ENCODE measurements around the gene AP1G2. TPM values are rescaled to one million over a fixed set of nuclear protein-coding genes. Genes with fewer than 3 reads are reported as not detected.
"Not testable (repeated sequence)": the region's sequence is repeated elsewhere in the genome, so short reads cannot be mapped to it uniquely, and the experiment has no call there.

The AP1G2 gene
- total RNA-seq, 1 donor from 2014 or later: 40.5 TPM

DNA sequence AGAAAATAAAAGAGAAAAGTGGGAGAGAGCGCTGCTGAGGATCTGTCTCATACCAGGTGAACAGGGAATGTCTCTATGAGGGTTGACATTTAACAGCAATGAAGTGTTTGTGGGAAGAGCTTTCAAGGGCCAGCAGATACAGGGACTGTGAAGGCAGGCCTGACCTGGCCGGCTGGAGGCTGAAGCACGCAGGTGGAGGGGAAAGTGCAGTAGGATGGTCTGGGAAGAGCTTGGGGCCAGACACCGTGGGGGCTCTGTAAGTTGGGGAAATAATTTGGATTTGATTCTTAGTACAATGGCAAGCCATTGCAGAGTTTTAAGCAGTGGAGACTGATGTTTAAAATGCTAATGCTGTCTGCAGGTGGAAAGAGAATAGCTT, 44.8 kb upstream of the AP1G2 start:
- Histone ChIP-seq H3K36me3 (ENCODE audit: control insufficient read depth, insufficient read depth, low read length) (no peaks in the 10 kb centered on the region), H3K4me3 (ENCODE audit: low read depth, low read length) (no peak overlapping the region), H3K27me3 (ENCODE audit: control insufficient read depth, insufficient read depth, low read length) (peaks cover 3% of the 10 kb centered on the region)
- no peak for FAIRE-seq
- no peak for DNase-seq (ENCODE audit: low read depth)
- TF ChIP-seq, protein P1, sequence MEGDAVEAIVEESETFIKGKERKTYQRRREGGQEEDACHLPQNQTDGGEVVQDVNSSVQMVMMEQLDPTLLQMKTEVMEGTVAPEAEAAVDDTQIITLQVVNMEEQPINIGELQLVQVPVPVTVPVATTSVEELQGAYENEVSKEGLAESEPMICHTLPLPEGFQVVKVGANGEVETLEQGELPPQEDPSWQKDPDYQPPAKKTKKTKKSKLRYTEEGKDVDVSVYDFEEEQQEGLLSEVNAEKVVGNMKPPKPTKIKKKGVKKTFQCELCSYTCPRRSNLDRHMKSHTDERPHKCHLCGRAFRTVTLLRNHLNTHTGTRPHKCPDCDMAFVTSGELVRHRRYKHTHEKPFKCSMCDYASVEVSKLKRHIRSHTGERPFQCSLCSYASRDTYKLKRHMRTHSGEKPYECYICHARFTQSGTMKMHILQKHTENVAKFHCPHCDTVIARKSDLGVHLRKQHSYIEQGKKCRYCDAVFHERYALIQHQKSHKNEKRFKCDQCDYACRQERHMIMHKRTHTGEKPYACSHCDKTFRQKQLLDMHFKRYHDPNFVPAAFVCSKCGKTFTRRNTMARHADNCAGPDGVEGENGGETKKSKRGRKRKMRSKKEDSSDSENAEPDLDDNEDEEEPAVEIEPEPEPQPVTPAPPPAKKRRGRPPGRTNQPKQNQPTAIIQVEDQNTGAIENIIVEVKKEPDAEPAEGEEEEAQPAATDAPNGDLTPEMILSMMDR (IDR thresholded peaks at IDR 0.05; ENCODE audit: insufficient read depth, low read length, severe bottlenecking): no peak

DNA sequence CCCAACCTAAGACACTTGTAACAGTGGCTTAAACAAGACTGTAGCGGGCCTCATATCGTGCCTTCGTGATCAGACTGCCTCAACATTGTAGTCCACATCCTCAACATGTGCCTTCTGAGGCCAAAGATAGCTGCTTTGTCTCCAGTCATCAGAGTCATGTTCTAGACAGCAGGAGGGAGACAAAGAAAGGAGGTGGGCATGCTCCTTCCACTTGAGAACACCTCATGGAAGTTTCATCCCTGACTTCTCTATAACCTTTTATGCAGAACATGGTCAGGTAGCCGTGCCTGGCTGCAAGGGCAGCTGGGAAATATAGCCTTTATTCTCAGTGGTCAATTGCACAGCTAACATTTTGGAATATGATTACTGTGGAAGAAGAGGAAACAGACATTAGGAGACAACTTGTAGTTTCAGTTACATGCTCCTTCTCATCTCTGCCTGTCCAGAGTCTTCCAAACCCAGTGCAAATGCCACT, 43.3 kb upstream of the AP1G2 start:
- TF ChIP-seq, protein P1 (IDR thresholded peaks at IDR 0.05; ENCODE audit: insufficient read depth, low read length, severe bottlenecking): no peak
- no peak overlapping the region for H3K4me3 ChIP-seq (ENCODE audit: low read depth, low read length)
- DNase-seq (ENCODE audit: low read depth) (no peak), FAIRE-seq (no peak)
- H3K27me3 ChIP-seq (ENCODE audit: control insufficient read depth, insufficient read depth, low read length): peaks cover 3% of the 10 kb centered on the region
- no peaks in the 10 kb centered on the region for H3K36me3 ChIP-seq (ENCODE audit: control insufficient read depth, insufficient read depth, low read length)

DNA sequence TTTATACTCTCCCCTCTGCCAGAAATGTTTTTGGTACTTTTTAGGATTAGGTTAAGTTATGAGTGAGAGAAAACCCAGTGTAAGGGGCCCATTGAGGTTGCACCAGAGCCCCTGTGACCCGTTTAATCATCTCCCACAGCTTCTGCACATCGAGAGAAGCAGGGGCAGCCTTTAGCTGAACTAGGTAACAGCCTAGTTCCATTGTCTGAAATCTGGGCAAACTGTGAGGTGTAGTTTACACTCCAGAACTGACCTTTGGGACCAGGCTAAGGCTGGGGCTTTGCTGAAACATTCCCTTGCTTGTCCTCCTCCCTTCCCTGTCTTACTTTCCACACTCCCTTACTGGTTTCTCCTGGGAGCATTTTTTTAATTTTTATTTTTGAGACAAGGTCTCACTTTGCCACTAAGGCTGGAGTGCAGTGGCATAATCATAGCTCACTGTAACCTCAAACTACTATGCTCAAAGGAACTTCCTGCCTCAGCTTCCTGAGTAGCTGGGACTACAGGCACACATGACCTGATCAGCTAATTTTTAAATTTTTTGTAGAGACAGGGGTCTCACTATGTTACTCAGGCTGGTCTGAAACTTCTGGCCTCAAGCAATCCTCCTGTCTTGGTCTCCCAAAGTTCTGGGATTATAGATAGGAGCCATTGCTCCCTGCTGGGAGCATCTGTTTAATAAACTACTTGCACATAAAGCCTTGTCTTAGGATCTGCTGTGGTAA, 42.7 kb upstream of the AP1G2 start:
- FAIRE-seq: no peak
- H3K4me3 ChIP-seq (ENCODE audit: low read depth, low read length): no peak overlapping the region
- TF ChIP-seq, protein P1 (IDR thresholded peaks at IDR 0.05; ENCODE audit: insufficient read depth, low read length, severe bottlenecking): no peak
- peaks cover 3% of the 10 kb centered on the region for H3K27me3 ChIP-seq (ENCODE audit: control insufficient read depth, insufficient read depth, low read length)
- no peak for DNase-seq (ENCODE audit: low read depth)
- no peaks in the 10 kb centered on the region for H3K36me3 ChIP-seq (ENCODE audit: control insufficient read depth, insufficient read depth, low read length)

DNA sequence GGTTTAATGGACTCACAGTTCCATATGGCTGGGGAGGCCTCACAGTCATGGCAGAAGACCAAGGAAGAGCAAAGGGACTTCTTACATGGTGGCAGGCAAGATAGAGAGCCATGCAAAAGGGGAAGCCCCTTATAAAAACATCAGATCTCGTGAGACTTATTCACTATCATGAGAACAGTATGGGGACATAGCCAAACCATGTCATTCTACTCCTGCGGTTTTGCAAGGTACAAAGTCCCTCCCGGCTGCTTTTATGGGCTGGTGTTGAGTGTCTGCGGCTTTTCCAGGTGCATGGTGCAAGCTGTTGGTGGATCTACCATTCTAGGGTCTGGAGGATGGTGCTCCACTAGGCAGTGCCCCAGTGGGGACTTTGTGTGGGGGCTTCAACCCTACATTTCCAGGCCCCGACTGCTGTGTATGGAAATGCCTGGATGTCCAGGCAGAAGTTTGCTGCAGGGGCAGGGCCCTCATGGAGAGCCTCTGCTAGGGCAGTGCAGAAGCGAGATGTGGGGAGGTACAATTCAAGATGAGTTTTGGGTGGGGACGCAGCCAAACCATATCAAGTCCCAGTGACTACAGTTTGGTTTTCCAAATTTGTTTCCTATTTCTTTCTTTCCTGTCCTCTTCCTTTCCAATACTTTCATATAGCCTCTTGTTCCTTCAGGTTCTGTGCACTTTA, 42.0 kb upstream of the AP1G2 start:
- DNase-seq (ENCODE audit: low read depth); H3K27me3 ChIP-seq (ENCODE audit: control insufficient read depth, insufficient read depth, low read length); H3K36me3 ChIP-seq (ENCODE audit: control insufficient read depth, insufficient read depth, low read length); FAIRE-seq; H3K4me3 ChIP-seq (ENCODE audit: low read depth, low read length): not testable (repeated sequence)

DNA sequence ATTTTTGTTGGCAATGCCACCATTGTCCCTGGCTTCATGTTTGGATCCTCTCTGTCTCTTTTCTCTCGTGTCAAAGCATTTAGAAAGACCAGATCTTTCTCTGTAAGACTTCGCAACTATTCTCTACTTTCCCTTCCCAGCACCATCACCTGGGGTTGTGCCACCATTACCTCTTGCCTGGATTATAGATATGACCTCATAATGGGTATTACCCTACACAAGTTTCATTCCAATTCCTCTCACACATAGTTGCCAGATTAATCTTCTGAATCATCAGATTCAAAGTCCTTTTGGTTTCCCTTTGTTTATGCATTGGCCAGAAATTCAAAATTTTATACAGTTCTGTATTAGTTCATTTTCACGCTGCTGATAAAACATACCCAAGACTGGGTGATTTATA, 41.4 kb upstream of the AP1G2 start:
- FAIRE-seq: no peak
- DNase-seq (ENCODE audit: low read depth): no peak
- no peaks in the 10 kb centered on the region for H3K36me3 ChIP-seq (ENCODE audit: control insufficient read depth, insufficient read depth, low read length)
- H3K4me3 ChIP-seq (ENCODE audit: low read depth, low read length): no peak overlapping the region
- peaks cover 3% of the 10 kb centered on the region for H3K27me3 ChIP-seq (ENCODE audit: control insufficient read depth, insufficient read depth, low read length)
- TF ChIP-seq, protein P1 (IDR thresholded peaks at IDR 0.05; ENCODE audit: insufficient read depth, low read length, severe bottlenecking): no peak

DNA sequence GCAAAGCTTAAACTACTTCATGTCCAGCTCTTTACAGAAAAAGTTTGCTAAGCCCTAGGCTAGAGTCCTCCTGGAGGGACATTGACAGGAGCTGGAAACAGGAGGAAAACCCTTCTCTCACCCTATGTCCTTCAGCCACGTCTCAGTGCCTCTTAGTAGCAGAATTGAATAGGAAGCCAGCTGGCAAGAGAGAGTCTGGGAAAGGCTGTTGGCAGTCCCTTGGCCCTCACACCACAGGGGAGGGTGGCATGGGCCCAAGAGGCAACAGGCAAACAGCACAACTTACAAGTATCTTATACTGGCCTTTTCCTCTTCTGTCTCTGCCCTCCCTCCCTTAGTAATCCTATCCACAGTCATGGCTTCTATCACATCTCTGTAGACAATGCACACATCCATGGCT, 40.9 kb upstream of the AP1G2 start:
- no peak overlapping the region for H3K4me3 ChIP-seq (ENCODE audit: low read depth, low read length)
- FAIRE-seq (no peak), DNase-seq (ENCODE audit: low read depth) (no peak)
- H3K36me3 ChIP-seq (ENCODE audit: control insufficient read depth, insufficient read depth, low read length): no peaks in the 10 kb centered on the region
- peaks cover 3% of the 10 kb centered on the region for H3K27me3 ChIP-seq (ENCODE audit: control insufficient read depth, insufficient read depth, low read length)
- TF ChIP-seq, protein P1 (IDR thresholded peaks at IDR 0.05; ENCODE audit: insufficient read depth, low read length, severe bottlenecking): no peak
